DMS153 (cell line): ENCODE results near the gene RNF141.

Experiments
- DNase-seq: peaks from one replicate; lab custom pipeline; 2025; lab: John Stamatoyannopoulos, UW

Gene RNF141

GRCh38 chr11:10498426-10499250 is 42.3 kb downstream of the RNF141 start:
- DNase-seq, result no peak

GRCh38 chr11:10498022-10498400 is 43.0 kb downstream of the RNF141 start:
- no peak for DNase-seq

GRCh38 chr11:10497371-10498021 is 43.5 kb downstream of the RNF141 start:
- no peak for DNase-seq

GRCh38 chr11:10496296-10496936 is 44.6 kb downstream of the RNF141 start:
- no peak for DNase-seq

- DNase-seq, result no peak
Observed at GRCh38 chr11:10495464-10495786, 45.6 kb downstream of the RNF141 start.

GRCh38 chr11:10494636-10495463 is 46.1 kb downstream of the RNF141 start:
- DNase-seq, result no peak

GRCh38 chr11:10493041-10493663 is 47.8 kb downstream of the RNF141 start:
- DNase-seq, result no peak

GRCh38 chr11:10492084-10492483 is 48.9 kb downstream of the RNF141 start:
- DNase-seq, result no peak

- DNase-seq, result no peak
Observed at GRCh38 chr11:10490398-10491241, 50.4 kb downstream of the RNF141 start.

GRCh38 chr11:10490032-10490397 is 51.0 kb downstream of the RNF141 start:
- no peak for DNase-seq

GRCh38 chr11:10488934-10489691 is 51.9 kb downstream of the RNF141 start:
- no peak for DNase-seq

- no peak for DNase-seq
Observed at GRCh38 chr11:10488121-10488933, 52.7 kb downstream of the RNF141 start.

GRCh38 chr11:10487002-10487647 is 53.9 kb downstream of the RNF141 start:
- no peak for DNase-seq

- no peak for DNase-seq
Observed at GRCh38 chr11:10486161-10486840, 54.7 kb downstream of the RNF141 start.

- DNase-seq, result no peak
Observed at GRCh38 chr11:10485646-10486045, 55.3 kb downstream of the RNF141 start.

GRCh38 chr11:10484461-10485180 is 56.4 kb downstream of the RNF141 start:
- no peak for DNase-seq

- DNase-seq, result no peak
Observed at GRCh38 chr11:10483584-10483983, 57.4 kb downstream of the RNF141 start.

GRCh38 chr11:10483174-10483573 is 57.8 kb downstream of the RNF141 start:
- no peak for DNase-seq
